Stimulated activated CD4-positive, alpha-beta T cell treated with anti-CD3 and anti-CD28 coated beads, Interleukin-12 subunit alpha, Interleukin-12 subunit beta, amount 100 ng/mL, for 48 hours (primary cell): ENCODE data around the gene VPS13D.
A peak's percentile ranks its signal among the peaks of the same experiment; 100 is the strongest.

Experiments used
- DNase-seq, 3 donors: peaks; one replicate each; pipeline ENCODE4 v3.0.0-alpha.2; 2020; ENCODE audit warnings: low read depth in 2 of 3, low spot score in 1 of 3

VPS13D gene

DNA sequence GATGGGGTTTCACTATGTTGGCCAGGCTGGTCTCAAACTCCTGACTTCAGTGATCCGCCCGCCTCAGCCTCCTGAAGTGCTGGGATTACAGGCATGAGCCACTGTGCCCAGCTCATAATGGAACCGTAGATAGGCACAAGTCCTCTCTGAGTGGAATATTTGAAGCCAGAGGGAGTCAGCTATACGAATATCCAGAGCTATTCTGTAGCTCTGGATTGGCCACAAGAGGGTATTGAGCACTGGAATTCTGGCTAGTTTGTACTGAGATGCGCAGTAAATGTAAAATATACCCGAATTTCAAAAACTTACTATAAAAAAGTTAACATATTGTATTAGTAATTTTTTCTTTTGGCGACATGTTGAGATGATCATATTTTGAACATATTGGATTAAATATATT is 851 bp upstream of the VPS13D start:
- DNase-seq, result no peak

DNA sequence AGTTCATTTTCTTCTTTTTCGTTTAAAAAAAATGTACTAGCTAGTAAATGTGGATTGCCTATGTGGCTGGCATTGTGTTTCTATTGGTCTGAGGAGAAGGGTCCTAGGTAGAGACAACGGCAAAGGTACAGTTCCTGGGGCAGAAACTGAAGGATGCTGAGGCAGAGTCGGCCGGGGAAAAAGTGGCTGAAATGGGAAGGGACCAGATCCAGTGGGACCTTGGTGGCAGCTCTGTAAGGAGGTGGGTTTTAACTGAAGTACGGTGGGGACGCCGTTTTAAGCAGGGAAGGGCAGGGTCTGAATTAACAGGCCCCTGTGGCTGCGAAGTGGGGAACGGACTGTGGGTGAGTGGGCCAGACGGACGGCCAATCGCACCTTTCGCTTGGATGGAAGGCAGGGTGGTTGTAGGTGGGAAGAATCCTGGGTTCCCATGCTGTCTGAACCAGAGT is 420 bp upstream of the VPS13D start:
- no peak for DNase-seq

DNA sequence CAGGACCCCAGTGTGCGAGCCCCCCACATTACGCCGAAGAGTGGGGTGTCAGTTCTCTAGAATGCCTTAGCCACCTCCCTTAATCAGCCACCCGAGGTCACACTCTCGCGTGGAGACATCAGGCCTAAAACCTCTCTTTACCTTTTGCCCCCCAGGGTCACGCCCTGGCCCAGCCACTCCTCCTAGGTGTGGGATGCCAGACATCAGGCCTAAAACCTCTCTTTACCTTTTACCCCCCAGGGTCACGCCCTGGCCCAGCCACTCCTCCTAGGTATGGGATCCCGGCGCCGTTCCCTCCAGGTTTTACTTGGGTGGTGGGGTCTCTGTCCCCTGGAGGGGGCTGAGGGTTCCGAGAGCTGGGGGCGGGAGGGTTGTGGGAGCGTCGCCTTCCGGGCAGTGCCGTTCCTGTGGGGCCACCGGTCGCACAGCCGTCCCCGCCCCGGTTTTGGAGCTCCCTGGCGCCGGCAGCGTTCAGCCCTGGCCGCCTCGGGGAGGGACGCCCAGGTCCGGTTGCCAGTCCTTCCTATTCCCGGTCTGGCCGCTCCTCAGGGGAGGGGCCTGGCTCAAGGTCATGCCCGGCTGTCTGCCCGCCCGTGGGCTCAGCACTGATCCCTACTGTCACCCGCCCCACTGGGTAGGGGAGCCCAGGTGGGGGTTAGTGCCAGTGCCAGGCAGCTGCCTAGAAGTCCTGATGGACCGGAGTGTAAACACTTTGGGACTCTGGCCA is 882 bp downstream of the VPS13D start:
- no peak for DNase-seq

DNA sequence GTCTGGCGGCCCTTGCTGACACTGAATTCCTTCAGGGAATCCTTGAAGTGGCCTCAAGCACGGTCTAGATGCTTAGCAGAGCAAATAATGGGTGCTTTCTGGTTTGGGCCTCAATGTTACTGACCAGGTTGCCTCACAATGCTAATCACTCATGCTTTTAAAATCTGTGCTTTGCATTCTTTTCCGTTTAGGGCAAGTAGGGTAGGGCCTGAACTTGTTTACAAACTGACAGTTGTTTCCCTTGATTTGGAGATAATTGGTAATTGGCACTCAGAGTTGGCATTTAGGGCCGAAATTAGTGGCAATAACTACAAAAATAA is 1.4 kb downstream of the VPS13D start:
- no peak for DNase-seq

DNA sequence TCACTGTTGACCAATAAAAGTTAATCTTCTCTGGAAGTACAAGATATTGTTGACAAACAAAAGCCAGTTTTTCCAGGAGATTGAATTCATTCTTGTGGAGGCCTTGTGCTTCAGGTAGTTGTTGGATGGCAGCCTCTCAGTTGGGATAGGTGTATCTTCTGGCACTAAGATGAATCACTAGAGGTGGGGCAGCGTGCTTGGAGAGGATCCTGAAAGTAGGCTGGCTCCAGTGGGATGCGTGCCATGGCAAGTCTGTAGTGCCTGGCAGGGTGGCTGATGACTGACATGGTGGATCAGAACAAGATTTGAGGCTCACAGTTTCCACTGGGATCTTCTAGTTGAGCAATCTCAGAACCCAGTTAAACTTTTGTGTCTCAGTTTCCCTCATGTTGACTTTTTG is 2.4 kb downstream of the VPS13D start:
- no peak for DNase-seq

DNA sequence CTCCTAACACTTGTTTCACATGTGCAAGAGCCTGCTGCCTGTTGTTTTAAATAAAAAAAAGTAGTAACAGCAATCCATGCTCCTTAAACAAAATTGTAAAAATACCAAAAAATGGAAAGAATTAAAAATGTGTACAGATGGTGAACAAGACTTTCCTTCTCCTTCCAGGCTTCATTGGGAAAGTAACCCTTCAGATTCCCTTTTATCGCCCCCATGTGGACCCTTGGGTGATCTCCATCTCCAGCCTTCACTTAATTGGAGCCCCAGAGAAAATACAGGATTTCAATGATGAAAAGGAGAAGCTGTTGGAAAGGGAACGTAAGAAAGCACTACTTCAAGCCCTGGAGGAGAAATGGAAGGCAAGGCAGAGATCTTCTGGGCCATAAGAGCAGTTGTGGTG is 14.2 kb downstream of the VPS13D start:
- no peak for DNase-seq

DNA sequence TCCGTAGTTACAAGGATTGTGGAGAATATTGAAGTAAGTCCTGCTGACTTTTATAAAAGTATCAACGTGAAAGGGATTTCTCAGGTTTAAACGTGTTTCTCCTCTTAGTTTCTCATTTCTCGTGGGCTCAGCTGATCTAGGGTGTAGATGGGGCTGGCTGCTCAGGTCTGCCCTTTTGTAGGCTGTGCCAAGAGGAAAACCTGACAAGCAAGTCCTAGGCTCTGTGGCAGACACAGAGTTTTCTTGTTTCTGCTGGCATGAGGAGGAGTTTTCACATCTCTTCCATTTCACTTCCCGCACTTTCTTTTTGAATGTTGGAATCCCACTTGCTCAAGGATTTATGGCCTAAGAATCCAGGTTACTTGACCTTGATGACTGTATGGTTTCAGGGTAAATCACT is 14.8 kb downstream of the VPS13D start:
- DNase-seq, result no peak

DNA sequence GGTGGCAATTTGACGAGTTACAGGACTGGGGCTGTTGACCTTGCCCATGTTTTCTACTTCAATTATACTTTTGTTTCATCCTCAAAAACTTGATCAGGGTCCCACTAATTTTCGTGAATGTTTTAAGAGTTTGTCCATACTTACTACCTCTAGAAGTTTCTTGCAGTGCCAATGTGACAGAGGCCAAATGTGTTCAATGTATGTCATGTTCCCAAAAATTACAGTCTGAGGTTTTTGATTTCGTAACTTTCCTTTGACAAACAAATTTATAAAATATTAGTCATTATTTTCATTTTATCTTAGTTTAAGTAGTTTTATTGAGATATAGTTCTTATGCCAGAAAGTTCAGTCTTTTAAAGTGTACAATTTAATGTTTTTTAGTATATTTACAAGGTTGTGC is 15.3 kb downstream of the VPS13D start:
- no peak for DNase-seq

DNA sequence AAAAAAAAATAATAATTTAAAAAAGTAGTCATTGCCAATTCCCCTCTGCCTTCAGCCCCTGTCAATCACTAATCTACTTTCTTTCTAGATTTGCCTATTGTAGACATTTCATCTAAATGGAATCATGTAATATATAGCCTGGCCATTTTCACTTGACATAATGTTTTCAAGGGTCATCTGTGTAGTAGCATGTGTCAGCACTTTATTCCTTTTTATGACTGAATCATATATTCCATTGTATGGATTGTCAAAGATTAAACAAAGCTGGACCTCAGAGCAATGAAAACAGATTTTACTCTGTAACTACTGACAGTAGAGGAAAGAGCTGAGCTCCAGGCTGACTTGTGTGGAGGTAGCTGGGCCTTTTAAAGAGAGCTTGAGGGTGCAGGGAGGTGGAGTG is 15.9 kb downstream of the VPS13D start:
- no peak for DNase-seq

DNA sequence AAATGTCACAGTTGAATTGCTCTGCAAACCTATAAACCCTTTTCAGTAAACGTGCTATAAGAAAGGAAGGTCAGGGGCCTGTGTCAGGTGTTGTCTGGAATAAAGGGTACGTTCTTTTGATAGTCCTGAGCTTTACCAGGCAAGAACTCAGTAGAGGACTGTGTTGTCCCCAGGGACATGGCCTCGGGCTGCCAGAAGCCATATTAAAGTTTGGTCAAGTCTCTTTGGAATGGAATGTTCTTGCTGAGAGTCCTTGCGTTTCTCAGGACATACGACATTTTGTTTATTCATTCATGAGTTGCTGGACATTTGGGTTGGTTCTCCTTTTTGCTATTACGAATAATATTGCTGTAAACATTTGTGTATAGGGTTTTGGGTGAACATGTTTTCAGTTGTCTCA is 16.8 kb downstream of the VPS13D start:
- no peak for DNase-seq

DNA sequence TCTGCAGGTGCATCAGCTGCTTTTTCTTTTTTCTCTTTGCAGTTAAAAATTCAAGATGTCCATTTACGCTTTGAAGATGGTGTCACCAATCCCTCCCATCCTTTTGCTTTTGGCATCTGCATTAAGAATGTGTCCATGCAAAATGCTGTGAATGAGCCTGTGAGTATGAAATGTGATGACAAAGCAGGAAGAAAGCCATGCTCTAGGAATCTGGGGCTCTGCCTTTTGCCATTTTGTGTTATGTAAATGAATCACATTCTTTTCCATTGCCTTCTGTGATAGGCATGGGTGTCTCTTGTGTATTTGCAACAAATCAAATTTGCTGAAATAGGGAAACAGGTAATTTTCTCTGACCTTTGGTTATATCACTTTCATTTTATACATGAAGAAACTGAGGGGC is 19.4 kb downstream of the VPS13D start:
- DNase-seq, result no peak

DNA sequence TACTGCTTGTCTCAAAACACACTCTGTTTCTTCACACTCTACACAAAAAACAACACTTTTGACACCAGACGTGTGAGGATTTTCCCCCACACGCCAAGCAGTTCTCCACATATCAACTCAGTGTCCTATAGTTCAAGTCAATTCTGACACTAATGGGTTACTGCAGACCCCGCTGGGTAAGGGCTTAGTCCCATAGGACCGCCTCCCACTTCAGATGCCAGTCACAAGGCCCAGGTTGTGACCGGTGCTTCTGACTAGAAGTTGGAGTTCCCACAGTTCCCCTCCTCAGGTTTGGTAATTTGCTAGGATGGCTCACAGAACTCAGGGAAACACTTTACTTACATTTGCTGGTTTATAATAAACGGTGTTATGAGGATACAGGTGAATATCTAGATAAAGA is 19.9 kb downstream of the VPS13D start:
- DNase-seq, result no peak

DNA sequence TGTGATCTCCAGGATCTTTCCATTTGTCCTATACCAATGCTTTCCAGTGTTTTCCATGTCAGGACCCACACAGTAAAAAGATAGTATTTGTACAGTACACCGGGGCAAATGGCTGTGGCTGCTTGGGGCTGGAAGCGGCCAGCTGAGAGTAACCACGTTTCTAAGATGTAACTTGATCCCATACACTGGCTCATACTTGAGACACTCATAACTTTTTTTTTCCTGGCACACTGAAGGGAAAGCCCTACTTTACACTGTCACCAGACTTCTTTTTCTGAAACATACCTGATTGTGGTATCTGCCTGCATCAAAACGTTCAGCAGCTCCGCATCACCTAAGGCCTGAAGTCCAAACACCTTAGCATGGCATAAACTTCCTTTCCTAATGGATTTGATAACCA is 21.6 kb downstream of the VPS13D start:
- no peak for DNase-seq

DNA sequence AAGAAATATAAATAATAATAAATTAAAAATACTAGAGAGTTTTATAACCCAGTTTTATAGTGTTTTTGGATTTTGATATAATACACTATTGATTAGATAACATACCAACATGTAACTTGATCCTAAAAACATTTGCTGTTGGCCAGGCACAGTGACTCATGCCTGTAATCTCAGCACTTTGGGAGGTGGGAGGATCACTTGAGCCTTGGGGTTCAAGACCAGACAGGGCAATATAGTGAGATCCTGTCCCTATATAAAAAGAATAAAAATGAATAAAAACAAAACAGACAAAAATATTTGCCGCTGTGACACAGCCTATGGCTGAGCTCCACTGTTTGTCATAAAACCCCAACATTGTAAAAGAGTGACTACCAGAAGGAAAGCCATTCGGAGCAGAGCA is 26.1 kb downstream of the VPS13D start:
- no peak for DNase-seq

DNA sequence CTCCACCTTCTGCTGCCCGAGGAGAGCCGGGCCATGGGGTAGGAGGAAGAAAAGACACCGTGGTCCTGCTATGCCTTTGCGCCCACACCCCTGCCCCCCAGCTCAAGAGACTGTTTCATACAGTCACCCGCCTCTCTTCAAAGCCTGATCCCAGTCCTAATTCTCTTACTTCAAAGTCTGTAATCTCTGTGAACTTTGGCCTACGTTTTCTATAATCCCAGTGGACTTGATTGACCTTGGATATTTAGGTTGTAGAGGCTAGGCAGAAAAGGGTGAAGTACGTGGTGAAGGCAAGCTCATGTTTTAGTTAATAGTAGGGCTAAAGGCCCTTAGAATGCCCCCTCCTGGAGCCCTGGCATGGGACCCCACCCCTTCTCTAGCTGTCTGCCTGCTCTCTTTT is 28.4 kb downstream of the VPS13D start:
- DNase-seq, result no peak

DNA sequence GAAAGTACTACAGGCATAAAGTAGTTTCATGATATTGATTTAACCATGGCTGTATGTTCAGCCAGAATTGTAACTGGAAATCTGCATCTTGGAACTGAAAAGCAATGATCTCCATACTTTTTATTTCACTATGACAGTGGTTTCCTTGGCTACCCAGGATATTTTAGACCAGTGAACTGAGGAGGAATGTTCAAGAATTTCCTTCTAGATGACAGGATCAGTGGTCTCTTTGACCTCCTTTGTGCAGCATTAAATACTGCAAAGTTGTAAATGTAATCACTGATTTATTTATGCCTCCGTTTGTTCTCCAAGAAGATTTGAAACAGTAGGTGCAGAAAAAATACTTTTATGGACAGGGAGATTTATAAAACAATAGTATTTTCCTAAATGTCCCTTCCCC is 39.5 kb downstream of the VPS13D start:
- no peak for DNase-seq

DNA sequence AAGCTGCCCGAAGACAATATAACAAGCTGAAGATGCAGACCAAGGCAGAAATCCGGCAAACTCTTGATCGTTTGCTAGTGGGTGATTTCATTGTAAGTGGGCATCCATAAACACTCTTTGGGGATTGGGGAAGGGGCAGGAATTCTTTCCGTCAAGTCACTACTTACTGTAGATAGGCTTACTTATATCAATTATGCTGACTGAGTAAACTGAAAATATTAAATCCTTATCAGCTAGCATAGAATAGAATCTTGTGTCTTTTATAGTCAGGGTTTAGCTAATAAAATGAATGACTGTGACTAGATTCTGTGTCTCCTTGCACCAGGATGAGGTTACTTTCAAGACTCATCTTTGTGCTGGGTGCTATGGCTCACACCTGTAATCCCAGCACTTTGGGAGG is 41.2 kb downstream of the VPS13D start:
- no peak for DNase-seq

DNA sequence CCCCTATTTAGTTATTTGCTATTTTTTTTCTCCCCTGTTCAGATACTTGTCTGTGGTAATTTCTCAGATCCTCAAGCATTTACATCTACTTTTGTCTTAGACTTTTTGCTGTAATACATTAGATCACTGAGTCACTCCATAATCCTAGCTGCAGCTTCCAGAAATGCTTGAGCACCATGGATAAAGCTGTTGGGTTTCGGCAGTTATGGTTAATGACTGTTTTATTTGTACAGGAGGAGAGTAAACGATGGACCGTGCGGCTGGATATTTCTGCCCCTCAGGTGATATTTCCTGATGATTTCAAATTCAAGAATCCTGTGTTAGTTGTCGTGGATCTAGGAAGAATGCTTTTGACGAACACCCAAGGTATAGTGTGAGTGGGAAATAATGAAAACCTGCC is 42.9 kb downstream of the VPS13D start:
- no peak for DNase-seq

DNA sequence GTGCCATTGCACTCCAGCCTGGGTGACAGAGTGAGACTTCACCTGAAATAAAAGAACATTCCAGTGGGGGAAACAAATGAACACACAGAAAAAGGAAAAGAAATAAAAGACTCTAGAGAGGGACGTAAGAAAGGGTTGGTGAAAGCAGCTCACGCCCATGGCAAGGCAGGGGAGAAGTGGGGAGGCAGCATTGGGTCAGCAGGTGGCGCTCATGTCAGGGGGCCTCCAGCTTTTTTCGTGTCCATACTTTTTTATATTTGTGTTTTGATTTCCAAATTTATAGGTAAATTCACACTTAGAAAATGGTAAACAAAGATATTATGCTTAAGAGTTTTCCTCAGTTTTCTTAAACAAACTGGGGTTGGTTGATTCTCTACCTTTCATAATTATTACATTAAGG is 45.5 kb downstream of the VPS13D start:
- peak in 2 of 3 donors; percentile 20 to 27 for DNase-seq

DNA sequence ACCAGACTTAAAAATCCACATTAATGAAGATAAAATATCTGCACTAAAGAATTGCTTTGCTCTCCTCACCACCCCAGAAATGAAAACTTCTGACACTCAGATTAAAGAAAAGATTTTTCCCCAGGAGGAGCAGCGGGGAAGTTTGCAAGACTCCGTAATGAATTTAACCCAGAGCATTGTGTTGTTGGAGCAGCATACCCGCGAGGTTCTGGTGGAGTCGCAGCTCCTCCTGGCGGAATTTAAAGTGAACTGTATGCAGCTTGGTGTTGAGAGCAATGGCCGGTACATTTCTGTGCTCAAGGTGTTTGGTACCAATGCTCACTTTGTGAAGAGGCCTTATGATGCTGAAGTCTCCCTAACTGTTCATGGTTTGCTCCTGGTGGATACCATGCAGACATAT is 46.4 kb downstream of the VPS13D start:
- no peak for DNase-seq

DNA sequence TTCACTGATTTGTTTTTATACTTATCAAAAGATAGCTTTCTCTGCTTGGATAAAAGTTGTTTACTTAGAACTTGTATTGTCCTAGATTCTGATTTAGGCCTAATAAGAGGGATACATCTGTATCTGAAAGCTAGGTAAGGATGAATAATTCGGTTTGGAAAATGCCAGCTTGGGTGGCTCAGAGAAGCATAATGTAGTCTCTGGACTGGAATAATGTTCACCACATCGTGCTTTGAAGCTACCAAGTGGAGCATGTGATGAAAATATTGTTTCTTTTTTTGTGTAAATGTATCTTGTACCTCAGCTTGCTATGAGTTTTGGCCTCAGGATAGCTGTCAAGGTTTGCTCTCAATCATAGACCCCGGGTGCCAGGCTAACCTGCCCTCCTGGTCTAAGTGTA is 49.2 kb downstream of the VPS13D start:
- no peak for DNase-seq

DNA sequence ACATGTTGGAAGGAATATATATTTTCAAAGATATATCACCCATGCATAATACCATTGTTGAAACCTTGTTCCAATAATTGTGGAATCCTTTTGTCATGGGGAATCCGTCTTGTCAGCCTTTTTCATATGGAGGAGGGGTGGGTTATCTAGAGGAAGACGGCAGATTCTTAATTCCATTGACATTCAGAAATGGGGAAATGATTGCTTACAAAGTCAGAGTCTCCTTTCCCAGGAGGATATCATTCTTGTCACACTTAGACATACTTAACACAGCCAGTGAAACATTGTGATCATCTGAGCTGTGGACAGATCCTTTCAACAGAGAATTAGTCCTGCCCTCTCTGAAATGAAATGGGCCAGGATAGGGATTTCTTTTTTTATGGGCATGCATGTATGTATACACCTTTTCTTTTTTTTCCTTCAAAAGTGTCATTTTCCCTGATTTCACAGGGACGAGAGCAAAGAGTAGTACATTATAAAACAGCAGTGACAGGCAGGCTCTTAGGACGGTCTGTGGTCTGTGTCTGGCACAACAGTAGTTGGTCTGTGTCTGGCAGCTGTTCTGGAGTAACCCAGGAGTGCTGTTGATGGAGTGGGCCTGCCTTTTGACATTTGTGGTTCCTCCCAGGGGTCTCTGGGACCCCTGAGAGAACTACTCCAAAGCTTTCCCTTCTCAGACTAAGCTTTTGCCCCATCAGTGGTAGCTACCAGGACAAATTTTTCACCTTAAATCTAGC is 50.1 kb downstream of the VPS13D start:
- no peak for DNase-seq

DNA sequence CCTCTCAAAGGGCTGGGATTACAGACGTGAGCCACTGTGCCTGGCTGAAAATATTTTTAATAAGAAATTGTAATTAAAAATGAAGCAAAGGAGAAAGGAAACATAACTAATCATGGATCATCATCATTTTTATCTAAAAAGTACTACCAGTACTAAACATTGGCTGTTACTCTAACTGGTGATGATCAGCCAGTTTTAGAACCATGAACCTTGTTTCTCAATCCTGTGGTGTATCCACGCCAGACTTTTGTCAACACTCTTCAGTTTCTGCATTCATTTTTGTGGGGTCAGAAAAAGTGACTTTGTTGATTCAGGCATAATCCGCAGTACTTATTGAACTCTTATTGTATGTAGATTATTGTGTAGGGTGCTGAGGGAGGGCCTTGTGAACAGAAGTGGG is 52.3 kb downstream of the VPS13D start:
- no peak for DNase-seq
